PC-9 (cell line): ENCODE data around the gene HIBCH. TPM values are rescaled to one million over a fixed set of nuclear protein-coding genes. Genes with fewer than 3 reads are reported as not detected.

Experiments used
- BruUV-seq: library from RNA; stranded (reverse); fragments of 400-500 nt; replicated peaks from 2 replicates; lab custom pipeline; 2021; lab: Mats Ljungman, UMichigan
- CTCF ChIA-PET: fragments of 300-600 bp; sonication (Branson Sonifier 250); formaldehyde crosslinking; loops from one replicate; lab custom pipeline; 2022; ENCODE audit warnings: antibody characterized with exemption; lab: Charles Lee
- POLR2A ChIA-PET: fragments of 300-600 bp; sonication (Branson Sonifier 250); formaldehyde crosslinking; loops from one replicate; lab custom pipeline; 2022; ENCODE audit warnings: antibody characterized with exemption; ENCODE audit not compliant: unreplicated experiment; lab: Charles Lee
- DNase-seq, 2 experiments: peaks; one replicate each; pipeline versions ENCODE4 v3.0.0 to v3.0.0-alpha.2; 2015 to 2022; ENCODE audit warnings: mixed read lengths in 1 of 2
- H2AFZ ChIP-seq: fragments of 200-600 bp; sonication (generic); 2 replicates; pipeline ENCODE4 v1.8.1; 2017; ENCODE audit warnings: antibody characterized with exemption
- H3F3A ChIP-seq: fragments of 200-600 bp; sonication (generic); 2 replicates; pipeline ENCODE4 v1.8.1; 2017; ENCODE audit warnings: antibody characterized with exemption, mild to moderate bottlenecking, low read depth; ENCODE audit not compliant: insufficient read depth
- H3K27ac ChIP-seq: fragments of 200-600 bp; sonication (generic); 2 replicates; pipeline ENCODE4 v1.6.1; 2016; ENCODE audit warnings: mixed run types
- H3K27me3 ChIP-seq: fragments of 200-600 bp; sonication (generic); 2 replicates; pipeline ENCODE4 v1.6.1; 2016; ENCODE audit warnings: low read depth, mixed run types; ENCODE audit not compliant: insufficient read depth
- H3K36me3 ChIP-seq: fragments of 200-600 bp; sonication (generic); 2 replicates; pipeline ENCODE4 v1.6.1; 2016; ENCODE audit warnings: low read depth, mixed run types
- H3K4me1 ChIP-seq: fragments of 200-600 bp; sonication (generic); replicated peaks from 2 replicates; pipeline ENCODE4 v1.6.1; 2016; ENCODE audit warnings: mixed run types; ENCODE audit not compliant: insufficient read depth
- H3K4me2 ChIP-seq: fragments of 200-600 bp; sonication (generic); 2 replicates; pipeline ENCODE4 v1.6.1; 2017; ENCODE audit warnings: mixed run types
- H3K4me3 ChIP-seq: fragments of 200-600 bp; sonication (generic); 2 replicates; pipeline ENCODE4 v1.6.1; 2016; ENCODE audit warnings: mixed run types
- H3K79me2 ChIP-seq: fragments of 200-600 bp; sonication (generic); 2 replicates; pipeline ENCODE4 v1.6.1; 2017; ENCODE audit warnings: low read depth, mixed run types
- H3K9me2 ChIP-seq: fragments of 200-600 bp; sonication (generic); 2 replicates; pipeline ENCODE4 v1.8.1; 2017; ENCODE audit warnings: mild to moderate bottlenecking; ENCODE audit not compliant: insufficient read depth
- H3K9me3 ChIP-seq: fragments of 200-600 bp; sonication (generic); 2 replicates; pipeline ENCODE4 v1.8.1; 2016; ENCODE audit warnings: low read depth; ENCODE audit not compliant: insufficient read depth
- H4K20me1 ChIP-seq: fragments of 200-600 bp; sonication (generic); 2 replicates; pipeline ENCODE4 v1.8.1; 2017; ENCODE audit not compliant: insufficient read depth
- EZH2 ChIP-seq: fragments of 200-600 bp; sonication (generic); IDR thresholded peaks from 2 replicates; pipeline ENCODE4 v1.8.0; 2017; ENCODE audit warnings: antibody characterized with exemption, low read depth
- intact Hi-C: fragments of 100-400 bp; cut with micrococcal nuclease; formaldehyde crosslinking; loops from one replicate; pipeline ENCODE4 v1.10.0; 2022; ENCODE audit not compliant: unreplicated experiment
- total RNA-seq: library from RNA; stranded (reverse); gene quantifications from 2 replicates; pipeline ENCODE4 v1.2.3, GENCODE V29; 2021
- TF ChIP-seq, protein P1 (sequence below): fragments of 200-600 bp; sonication (generic); conservative IDR thresholded peaks from 2 replicates; pipeline ENCODE4 v1.6.1; 2017; ENCODE audit warnings: mixed run types, antibody characterized with exemption, mild to moderate bottlenecking, moderate library complexity

The HIBCH gene
- total RNA-seq, 1 experiment from 2014 or later = 14.7 TPM

DNA sequence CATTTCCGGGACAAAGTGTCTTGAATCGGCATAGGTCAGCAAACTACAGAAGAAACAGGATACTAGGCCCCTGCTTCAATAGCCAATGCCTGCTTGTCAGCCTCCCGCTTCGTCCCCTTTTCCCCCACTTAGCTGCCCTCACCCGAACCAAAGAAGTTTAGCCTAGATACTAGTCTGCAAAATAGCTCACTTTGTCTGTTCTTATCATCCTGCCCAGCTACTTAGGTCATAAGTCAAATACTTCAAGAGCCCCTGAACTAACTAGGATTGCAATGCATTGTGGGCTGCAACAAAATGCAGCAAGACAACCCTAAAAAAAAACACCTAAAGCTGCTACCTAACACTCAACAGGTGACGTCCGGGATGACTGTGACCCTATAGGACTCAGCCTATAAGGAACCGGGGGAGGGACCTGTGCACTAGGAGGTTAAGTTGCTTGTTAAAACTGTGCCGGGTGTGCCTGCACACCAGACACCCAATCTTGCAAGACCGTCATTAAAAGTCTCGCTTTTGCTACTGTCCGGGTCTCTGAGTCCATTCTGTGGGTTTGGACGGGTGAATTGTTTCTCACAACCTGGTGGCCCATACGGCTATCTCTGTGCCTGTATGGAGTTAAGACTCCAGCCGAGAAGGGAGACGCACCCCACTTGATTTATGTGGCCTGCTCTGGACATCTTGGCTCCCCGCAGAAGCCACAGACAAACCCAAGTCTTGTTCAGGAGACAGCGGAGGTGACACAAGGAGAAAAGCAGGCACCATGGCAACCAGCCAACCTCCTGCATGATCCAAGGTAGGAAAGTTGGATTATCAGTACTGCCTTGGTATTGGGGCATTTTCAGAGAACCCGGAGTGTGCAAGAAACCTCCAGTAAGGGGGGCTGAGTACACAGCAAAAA lies 105.9 kb downstream of the HIBCH start:
- Histone ChIP-seq H3K4me3 (no peak overlapping the region), H3K27ac (no peak overlapping the region), H3K9me3 (no peaks in the 10 kb centered on the region), H3K4me2 (no peak overlapping the region), H4K20me1 (no peaks in the 10 kb centered on the region), H3K9me2 (no peaks in the 10 kb centered on the region), H2AFZ (no peak overlapping the region), H3K4me1 (no peaks in the 10 kb centered on the region), H3K36me3 (no peaks in the 10 kb centered on the region), H3F3A (no peaks in the 10 kb centered on the region), H3K79me2 (no peaks in the 10 kb centered on the region), H3K27me3 (no peaks in the 10 kb centered on the region)
- POLR2A ChIA-PET = no interaction called here
- no peak for DNase-seq
- CTCF ChIA-PET = no interaction called here
- BruUV-seq = no TSS peak
- TF ChIP-seq, protein P1, sequence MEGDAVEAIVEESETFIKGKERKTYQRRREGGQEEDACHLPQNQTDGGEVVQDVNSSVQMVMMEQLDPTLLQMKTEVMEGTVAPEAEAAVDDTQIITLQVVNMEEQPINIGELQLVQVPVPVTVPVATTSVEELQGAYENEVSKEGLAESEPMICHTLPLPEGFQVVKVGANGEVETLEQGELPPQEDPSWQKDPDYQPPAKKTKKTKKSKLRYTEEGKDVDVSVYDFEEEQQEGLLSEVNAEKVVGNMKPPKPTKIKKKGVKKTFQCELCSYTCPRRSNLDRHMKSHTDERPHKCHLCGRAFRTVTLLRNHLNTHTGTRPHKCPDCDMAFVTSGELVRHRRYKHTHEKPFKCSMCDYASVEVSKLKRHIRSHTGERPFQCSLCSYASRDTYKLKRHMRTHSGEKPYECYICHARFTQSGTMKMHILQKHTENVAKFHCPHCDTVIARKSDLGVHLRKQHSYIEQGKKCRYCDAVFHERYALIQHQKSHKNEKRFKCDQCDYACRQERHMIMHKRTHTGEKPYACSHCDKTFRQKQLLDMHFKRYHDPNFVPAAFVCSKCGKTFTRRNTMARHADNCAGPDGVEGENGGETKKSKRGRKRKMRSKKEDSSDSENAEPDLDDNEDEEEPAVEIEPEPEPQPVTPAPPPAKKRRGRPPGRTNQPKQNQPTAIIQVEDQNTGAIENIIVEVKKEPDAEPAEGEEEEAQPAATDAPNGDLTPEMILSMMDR = no peak
- no peak for TF ChIP-seq EZH2
- intact Hi-C loops = no loop called here

DNA sequence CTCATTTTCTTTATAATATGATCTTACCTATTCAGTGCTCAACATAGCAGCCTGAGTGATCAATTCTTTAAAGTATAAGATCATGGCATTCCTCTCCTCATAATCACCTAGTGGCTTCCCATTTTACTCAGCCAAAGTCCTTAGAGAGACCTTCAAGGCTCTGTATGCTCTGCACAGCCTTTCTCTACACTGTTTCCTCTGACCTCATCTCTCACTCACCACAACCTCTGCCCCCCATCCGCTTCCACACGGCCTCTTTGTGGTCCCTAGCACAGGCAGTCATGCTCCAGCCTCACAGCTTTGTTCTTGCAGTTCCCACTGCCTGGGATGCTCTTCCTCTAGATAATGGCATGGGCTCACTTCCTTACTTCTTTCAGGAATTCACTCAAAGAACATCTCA lies 109.2 kb downstream of the HIBCH start:
- TF ChIP-seq, protein P1 = no peak
- TF ChIP-seq EZH2 = no peak
- no peak for DNase-seq
- no peaks in the 10 kb centered on the region for H3K27me3 ChIP-seq
- intact Hi-C loops = no loop called here
- no peak overlapping the region for H3K4me2 ChIP-seq
- H3F3A ChIP-seq = no peaks in the 10 kb centered on the region
- no TSS peak for BruUV-seq
- POLR2A ChIA-PET = no interaction called here
- no peaks in the 10 kb centered on the region for H4K20me1 ChIP-seq
- H3K36me3 ChIP-seq = no peaks in the 10 kb centered on the region
- H3K79me2 ChIP-seq = no peaks in the 10 kb centered on the region
- no peak overlapping the region for H3K27ac ChIP-seq
- no peaks in the 10 kb centered on the region for H3K9me2 ChIP-seq
- no peaks in the 10 kb centered on the region for H3K4me1 ChIP-seq
- H3K4me3 ChIP-seq = no peak overlapping the region
- no peaks in the 10 kb centered on the region for H3K9me3 ChIP-seq
- no peak overlapping the region for H2AFZ ChIP-seq
- CTCF ChIA-PET = no interaction called here

DNA sequence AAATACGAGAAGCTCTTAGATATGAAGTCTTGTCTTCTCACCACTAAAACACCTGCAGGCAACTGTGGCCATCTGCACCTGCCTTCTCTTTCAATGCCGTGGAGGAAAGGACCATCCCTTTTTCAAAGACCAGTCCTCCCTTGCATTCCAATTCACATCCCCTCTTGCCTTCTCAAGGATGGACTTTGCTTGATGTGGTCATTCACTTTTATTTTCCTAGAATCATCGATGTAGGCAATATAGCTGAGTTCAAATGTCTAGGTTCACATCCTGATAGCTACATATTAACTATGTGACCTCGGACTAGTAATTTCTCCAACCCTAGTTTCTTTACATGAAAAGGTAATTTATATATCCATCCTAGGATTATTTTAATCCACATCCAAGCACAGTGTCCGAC lies 110.1 kb downstream of the HIBCH start:
- no peaks in the 10 kb centered on the region for H3K9me3 ChIP-seq
- TF ChIP-seq, protein P1 = no peak
- TF ChIP-seq EZH2 = no peak
- H3K27me3 ChIP-seq = no peaks in the 10 kb centered on the region
- H3F3A ChIP-seq = no peaks in the 10 kb centered on the region
- CTCF ChIA-PET = no interaction called here
- H3K4me1 ChIP-seq = no peaks in the 10 kb centered on the region
- no peak for DNase-seq
- H3K36me3 ChIP-seq = no peaks in the 10 kb centered on the region
- H3K4me3 ChIP-seq = no peak overlapping the region
- H3K79me2 ChIP-seq = no peaks in the 10 kb centered on the region
- intact Hi-C loops = no loop called here
- H3K4me2 ChIP-seq = no peak overlapping the region
- no peak overlapping the region for H3K27ac ChIP-seq
- H2AFZ ChIP-seq = no peak overlapping the region
- H4K20me1 ChIP-seq = no peaks in the 10 kb centered on the region
- POLR2A ChIA-PET = no interaction called here
- no peaks in the 10 kb centered on the region for H3K9me2 ChIP-seq
- BruUV-seq = no TSS peak
